Stimulated activated CD8-positive, alpha-beta memory T cell treated with anti-CD3 and anti-CD28 coated beads, Interleukin-7, amount 100 ng/mL, for 24 hours (primary cell): Measurements from ENCODE around the gene PILRA.
"Not testable (repeated sequence)": the region's sequence is repeated elsewhere in the genome, so short reads cannot be mapped to it uniquely, and the experiment has no call there.

Source experiments
- DNase-seq: peaks from one replicate; pipeline ENCODE4 v3.0.0-alpha.2; 2020; ENCODE audit warnings: low read depth

Gene PILRA

DNA sequence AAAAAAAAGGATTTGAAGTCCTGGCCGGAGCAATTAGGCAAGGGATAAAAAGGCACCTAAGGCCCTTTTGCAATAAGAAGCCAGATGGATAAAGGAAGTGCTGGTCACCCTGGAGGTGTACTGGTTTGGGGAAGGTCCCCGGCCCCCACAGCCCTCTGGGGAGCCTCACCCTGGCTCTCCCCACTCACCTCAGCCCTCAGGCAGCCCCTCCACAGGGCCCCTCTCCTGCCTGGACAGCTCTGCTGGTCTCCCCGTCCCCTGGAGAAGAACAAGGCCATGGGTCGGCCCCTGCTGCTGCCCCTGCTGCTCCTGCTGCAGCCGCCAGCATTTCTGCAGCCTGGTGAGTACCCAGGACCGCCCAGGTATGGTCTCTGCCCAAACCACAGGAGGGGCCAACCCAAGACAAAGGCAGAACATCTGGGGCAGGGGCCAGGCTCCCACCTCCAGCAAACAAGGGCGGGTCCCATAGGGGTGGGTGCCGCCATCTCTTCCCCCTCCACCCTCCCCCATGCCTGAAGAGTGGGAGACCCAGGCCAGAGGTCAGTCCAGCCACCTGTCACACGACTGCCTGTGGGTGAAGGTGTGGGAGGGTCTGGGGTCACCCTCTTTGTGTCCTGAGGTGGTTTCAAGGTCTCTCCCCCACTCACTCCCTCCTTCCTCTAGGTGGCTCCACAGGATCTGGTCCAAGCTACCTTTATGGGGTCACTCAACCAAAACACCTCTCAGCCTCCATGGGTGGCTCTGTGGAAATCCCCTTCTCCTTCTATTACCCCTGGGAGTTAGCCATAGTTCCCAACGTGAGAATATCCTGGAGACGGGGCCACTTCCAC lies 15.0 kb upstream of the PILRA start, which contains the start of gene PILRB:
TSS of gene PILRB (plus strand) at position 91 of the 830 bp plus-strand sequence. CDS start at position 277, 186 bp downstream.
- DNase-seq: no peak

DNA sequence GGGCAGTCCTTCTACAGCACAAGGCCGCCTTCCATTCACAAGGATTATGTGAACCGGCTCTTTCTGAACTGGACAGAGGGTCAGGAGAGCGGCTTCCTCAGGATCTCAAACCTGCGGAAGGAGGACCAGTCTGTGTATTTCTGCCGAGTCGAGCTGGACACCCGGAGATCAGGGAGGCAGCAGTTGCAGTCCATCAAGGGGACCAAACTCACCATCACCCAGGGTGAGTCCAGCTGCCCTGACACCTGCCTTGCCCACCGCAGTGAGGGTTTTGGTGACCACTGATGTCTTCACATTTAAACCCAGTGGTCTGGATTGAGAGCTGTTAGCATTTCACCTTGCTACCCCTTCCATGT lies 14.5 kb upstream of the PILRA start:
- no peak for DNase-seq

DNA sequence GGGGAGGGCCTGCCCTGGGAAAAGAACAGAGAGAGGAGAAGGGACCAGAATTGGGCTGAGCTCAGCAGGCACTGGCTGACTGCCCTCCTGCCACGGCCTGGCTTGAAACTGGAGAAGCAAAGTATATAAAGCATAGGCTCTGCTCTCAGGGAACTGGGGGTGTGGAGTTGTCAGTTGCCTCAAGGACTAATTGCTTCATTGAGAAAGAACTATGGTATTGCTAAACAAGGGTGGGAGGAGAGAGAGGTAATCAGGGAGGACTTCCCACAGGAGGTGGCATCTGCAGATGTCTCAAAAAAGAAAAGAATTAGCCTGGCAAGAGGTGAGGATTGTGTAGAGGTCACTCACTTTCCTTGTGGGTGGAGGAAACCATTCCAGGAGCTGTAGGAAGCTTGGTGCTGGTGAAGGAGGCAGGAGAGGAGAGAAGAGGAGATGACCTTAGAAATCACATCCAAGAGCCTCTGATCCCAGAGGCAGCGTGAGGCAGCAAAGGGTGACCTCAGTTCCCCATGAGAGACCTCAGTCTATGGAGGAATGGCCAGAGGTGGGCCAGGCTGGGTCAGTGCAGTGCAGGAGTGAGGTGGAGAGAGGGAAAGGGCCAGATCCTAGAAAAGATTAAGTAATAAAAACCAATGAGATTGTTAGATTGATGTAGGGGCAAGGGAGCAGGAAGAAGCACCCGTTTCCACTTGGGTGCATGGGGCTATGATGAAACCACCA lies 13.0 kb upstream of the PILRA start:
- DNase-seq: no peak

DNA sequence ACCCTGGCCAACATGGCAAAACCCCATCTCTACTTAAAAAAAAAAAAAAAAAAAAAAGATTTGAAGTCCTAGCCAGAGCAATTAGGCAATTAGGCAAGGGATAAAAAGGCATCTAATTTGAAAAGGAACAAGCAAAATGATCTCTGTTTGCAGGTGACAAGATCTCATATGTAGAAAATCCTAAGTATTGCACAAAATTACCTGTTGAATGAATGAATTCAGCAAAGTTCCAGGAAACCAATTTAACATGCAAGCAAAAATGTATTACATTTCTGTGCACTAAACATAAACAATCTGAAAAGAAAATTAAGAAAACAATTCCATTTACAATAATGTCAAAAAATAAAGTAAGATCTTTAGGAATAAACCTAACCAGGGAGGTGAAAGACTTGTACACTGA lies 10.2 kb upstream of the PILRA start:
- no peak for DNase-seq

DNA sequence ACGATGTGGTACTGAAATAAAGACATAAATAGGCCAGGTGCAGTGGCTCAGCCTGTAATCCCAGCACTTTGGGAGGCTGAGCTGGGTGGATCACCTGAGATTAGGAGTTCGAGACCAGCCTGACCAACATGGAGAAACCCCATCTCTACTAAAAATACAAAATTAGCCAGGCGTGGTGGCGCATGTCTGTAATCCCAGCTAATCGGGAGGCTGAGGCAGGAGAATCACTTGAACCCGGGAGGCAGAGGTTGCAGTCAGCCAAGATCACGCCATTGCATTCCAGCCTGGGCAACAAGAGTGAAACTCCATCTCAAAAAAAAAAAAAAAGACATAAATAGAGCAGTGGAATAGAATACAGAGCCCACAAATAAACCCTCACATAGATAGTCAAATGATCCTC lies 9.5 kb upstream of the PILRA start:
- DNase-seq: not testable (repeated sequence)

DNA sequence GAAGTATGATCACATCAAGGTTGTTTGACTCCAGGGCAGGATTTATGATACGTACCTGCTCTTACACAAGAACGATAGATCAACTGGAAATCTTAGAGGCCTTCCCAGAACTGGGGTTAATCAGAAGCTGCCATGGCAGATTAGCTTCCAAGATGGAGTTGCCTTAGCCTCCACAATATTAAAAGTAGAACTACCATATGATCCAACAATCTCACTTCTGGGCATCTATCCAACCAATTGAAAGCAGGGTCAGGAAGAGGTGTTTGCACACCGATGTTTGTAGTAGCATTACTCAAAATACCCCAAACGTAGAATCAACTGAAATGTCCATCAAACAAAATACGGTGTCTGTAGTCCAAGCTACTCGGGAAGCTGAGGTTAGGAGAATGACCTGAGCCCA lies 8.8 kb upstream of the PILRA start:
- no peak for DNase-seq

DNA sequence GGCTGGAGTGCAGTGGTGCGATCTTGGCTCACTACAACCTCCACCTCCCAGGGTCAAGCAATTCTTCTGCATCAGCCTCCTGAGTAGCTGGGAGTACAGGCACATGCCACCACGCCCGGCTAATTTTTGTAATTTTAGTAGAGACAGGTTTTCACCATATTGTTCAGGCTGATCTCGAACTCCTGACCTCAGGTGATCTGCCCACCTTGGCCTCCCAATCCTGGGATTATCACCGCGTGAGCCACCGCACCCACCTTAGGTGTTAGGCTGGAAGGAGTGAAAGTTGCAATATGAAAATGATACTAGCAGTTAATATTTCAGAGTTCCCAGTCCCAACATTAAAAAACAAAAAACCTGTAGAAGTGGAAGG lies 7.3 kb upstream of the PILRA start:
- DNase-seq: not testable (repeated sequence)

DNA sequence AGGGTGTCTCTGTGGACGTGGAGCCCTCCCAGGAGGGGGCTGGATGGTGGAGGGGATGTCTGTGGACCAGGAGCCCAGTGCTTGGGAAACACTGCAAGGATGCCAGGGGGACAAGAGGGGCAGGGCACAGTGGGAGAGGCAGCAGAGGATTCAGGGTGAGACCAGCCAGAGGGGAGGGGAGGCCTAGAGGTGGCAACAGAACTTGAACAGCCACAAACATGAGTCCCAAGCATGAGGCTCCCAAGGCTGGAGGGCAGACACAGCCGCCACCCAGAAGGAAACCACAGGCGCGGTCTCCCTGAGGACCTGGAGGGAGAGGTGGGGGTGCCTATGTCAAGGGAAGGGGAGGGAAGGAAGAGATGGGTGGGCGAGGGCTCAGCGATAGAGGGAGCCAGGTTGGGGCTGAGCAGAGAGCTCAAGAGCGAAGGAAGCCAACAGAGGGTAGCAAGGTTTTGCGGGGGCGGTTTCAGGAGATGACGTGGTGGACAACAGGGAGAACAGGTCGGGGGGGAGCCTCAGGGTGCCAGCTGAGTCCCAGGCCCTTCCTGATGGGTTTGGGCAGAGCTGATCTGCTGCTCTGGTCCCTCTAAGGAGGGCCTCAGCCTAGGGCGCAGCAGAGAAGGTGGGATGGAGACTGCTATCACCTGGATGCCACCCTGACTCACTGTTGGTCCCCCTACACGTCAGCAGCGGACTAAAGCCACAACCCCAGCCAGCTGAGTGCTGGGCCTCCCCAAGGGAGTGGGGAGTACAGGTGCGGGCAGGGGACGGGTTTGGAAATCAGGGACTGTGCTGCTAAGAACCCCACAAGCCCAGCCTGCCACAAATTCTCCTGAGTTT lies 6.7 kb upstream of the PILRA start:
- DNase-seq: no peak

DNA sequence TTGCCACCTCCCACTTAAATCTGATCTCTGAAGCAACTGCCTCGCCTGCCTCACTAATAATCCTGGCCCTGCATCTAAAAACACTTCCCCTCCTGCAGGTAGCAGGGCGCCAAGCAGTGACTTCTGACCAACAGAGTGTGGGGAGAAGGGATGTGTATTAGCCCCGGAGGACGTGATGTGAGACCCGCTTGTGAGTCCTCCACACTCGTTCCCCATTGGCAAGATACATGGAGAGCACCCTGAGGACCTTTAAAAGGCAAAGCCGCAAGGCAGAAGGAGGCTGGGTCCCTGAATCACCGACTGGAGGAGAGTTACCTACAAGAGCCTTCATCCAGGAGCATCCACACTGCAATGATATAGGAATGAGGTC lies 6.1 kb upstream of the PILRA start:
- DNase-seq: no peak

DNA sequence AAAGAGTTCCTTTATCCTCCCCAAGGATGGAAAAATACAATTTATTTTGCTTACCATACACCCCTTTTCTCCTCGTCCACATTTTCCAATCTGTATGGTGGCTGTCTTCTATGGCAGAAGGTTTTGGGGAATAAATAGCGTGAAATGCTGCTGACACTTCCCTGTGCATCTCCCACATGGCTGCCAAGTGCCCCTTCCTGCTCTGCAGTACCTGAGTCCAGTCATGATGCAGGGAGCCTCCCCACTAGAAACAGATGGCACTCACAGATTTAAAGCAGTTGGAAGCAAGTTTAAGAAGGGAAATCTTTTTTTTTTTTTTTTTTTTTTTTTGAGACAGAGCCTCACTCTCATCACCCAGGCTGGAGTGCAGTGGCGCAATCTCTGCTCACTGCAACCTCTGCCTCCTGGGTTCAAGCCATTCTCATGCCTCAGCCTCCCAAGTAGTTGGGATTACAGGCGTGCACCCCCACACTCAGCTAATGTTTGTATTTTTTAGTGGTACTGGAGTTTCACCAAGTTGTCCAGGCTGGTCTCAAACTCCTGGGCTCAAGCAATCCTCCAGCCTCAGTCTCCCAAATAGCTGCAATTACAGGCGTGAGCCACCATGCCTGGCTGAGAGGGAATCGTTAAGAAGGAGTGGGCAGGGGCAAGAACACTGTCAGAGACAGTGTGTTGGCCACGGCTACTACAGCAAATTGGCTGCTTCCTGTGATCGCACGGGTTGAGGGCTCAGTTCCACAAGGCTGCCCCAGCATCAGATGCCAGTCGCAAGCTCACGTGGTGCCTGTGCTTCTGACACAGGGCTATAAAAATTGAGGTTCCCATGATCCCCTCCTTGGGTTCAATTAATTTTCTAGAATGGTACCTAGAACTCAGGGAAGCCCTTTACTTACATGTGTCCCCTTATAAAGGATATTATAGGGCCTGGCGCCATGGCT lies 5.3 kb upstream of the PILRA start:
- no peak for DNase-seq

DNA sequence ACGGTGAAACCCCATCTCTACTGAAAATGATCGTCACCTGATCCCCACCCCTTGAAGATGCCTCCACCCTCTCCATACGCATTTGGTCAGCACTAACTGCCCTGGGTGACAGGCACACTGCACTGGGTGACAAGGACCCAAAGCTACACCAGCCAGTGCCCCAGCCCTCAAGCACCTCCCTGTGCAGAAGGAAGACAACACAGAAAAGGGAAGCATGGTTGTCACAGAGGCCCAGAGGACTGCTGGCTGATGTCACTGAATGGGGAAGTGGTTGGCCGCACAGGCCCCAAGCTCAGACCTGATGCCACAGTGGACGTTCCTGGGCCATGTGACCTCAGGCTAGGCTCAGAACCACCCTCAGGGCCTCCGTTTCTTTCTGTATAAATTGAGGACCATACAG lies 4.2 kb upstream of the PILRA start:
- DNase-seq: no peak

DNA sequence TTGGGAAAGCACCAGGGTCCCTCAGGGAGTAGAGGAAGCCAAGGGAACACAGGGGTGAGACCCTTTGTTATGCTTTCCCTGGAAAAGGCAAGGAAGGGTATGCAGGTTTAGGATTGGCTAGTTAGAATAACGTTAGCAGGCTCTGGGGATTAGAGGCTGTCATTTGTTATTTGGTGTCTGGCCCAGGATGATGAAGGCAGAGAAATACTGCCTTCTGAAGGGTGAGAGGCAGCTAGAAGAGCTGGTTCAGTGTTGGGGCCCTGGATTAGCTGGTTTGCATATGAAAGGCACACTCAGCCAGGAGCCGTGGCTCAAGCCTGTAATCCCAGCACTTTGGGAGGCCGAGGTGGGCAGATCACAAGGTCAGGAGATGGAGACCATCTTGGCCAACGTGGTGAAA lies 3.0 kb upstream of the PILRA start:
- DNase-seq: no peak

DNA sequence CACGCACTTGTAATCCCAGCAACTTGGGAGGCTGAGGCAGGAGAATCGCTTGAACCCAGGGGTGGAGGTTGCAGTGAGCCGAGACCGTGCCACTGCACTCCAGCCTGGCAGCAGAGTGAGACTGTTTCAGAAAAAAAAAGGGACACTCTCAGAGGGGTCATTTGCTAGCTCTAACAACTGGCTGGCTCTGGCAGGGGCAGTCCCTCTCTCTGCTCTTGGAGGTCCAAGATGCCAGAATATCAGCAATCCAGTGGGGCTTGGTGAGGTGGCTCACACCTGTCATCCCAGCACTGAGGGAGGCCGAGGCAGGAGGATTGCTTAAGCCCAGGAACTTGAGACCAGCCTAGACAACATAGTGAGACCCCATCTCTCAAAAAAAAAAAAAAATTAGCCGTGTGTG lies 2.5 kb upstream of the PILRA start:
- DNase-seq: no peak

DNA sequence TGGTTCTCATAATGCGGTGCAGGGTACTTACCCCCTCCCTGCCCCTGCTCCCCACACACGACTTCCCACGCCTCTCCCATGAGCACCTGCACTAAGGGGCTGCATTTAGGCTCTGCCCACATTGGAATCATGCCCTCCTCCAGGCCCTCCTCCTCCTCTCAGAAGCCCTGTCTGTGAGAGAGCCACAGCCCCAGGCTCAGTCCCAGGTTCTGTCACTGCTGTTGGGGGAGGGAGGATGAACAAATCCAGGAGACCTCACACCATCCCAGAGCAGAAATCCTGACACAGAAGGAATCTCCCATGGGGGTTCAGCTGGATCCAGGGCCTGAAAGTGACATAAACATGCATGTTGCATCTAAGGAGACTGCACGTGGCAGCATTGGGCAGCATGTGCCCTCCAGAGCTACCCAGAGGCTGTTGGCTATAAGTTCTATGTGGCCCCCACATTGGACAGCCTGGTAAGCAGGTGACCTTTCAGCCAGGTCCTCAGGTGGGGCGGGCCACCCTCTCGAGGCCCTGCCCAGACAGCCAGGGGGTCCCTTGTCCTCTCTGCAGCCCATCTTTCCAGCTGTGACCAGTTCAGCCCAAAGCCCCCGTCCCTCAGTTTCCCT lies 1.6 kb upstream of the PILRA start:
- no peak for DNase-seq

DNA sequence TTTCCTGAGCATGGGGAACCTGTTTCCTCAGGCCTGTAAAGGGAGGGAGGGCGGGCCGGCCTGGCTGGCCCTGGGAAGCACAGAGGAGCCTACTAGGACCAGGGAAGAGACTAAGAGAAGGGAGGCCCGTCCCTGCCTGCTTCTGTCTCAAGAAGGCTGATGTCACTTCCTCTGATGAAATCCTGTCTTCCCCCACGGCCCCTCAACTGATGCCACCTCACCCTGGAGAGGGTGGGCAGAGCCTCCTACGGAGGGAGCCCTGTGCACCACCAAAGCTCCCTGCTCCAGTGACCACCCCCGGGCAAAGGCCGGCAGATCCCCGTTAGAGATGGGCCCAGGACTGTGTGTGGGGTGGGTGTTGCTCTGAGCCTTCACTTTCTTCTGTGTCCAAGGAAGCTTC lies 1.0 kb upstream of the PILRA start:
- DNase-seq: no peak

DNA sequence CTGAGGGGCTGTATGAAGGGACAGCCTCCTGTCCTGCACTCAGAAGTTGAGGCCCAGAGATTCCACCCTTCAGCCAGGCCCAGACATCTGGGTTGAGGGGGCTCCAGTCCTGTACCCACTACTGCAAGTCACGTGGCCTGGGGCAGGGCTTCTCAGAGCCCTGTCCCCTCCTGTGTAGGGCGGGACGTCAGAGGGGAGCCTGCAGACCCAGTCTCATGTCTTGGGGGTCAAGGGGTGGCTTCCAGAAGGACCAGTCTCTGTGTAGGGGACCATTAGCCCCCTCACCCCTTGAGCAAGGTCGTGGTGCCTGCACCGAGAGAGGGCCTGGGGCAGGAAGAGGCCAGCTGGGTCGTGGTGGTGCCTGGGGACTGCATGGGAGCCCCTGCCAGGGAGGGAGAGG lies 593 bp upstream of the PILRA start:
- DNase-seq: no peak

DNA sequence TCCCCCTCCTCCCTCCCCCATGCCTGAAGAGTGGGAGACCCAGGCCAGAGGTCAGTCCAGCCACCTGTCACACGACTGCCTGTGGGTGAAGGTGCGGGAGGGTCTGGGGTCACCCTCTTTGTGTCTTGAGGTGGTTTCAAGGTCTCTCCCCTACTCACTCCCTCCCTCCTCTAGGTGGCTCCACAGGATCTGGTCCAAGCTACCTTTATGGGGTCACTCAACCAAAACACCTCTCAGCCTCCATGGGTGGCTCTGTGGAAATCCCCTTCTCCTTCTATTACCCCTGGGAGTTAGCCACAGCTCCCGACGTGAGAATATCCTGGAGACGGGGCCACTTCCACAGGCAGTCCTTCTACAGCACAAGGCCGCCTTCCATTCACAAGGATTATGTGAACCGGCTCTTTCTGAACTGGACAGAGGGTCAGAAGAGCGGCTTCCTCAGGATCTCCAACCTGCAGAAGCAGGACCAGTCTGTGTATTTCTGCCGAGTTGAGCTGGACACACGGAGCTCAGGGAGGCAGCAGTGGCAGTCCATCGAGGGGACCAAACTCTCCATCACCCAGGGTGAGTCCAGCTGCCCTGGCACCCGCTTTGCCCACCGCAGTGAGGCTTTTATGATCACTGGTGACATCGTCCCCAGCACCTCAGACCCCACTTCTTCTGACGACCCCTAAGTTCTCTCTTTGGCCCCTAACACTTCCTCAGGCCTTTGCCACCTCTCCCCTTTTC lies 747 bp downstream of the PILRA start:
- DNase-seq: not testable (repeated sequence)

DNA sequence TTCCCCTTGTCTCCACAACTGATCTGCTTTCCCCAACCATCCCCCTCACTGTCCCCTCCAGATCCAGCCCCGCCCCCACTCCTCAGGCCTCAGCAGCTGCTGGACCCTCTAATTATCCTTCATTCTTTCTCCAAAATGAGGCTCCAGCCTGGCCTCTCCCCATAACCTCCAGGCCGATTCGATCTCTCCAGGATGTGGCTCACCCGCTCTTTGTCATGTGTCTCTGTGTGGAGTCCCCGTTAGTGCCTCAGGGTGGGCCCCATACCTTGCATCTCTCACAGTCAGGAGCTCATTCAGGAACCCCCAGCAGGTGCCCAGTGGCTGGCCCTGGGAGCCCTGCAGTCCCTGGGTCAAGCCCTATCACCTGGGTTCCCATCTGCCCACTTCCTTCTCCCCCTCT lies 1.3 kb downstream of the PILRA start:
- no peak for DNase-seq

DNA sequence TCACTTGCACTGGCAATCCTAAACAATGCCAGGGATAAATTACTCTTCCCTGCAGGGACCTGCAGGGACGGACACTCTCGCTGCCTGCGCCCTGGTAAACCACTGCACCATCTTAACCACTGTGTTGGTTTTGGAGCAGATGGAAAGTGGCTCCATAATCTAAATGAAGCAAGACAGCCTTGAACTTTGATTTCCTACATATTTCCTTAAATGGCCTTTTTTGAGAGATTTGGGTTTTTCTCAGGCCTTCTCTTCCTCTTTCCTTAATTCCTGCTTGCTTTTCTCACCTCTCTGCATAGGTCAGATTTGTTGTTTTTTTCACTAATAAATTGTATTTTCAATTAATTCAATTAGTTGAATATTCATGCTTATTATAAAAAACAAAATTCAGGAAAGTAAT lies 2.8 kb downstream of the PILRA start:
- DNase-seq: no peak

DNA sequence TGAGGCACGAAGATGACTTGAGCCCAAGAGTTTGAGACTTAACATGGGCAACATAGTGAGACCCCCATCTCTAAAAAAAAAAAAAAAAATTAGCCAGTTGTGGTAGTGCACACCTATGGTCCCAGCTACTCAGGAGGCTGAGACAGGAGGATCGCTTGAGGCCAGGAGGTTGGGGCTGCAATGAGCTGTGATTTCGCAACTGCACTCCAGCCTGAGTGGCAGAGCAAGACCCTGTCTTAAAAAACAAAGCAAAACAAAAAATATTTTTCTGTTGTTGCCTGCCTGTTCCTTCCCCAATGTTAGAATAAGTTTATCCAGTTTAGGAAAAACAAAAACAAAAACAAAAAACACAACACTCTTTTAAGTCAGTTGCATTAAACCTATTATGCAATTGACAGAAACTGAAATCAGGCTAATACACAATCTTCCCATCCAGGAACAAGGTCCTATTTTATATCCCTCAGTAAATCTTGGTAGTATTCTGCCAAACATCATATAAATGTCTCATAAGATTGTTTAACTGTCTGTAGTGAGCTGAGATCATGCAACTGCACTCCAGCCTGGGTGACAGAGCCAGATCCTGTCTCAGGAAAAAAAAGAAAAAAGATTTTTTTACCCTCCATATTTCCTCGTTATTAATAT lies 4.9 kb downstream of the PILRA start:
- DNase-seq: no peak
